Muscle of leg (tissue), 16 donors: ENCODE measurements around the gene RAET1G. TPM values are rescaled to one million over a fixed set of nuclear protein-coding genes. Genes with fewer than 3 reads are reported as not detected.
"Not testable (repeated sequence)": the region's sequence is repeated elsewhere in the genome, so short reads cannot be mapped to it uniquely, and the experiment has no call there.

ENCODE experiments used
- DNase-seq: peaks from one replicate; pipeline ENCODE4 v3.0.0; 2013
- H3K27ac ChIP-seq: one replicate; pipeline ENCODE4 v1.5.1; 2013; ENCODE audit warnings: mild to moderate bottlenecking, low read length, control low read depth
- H3K27me3 ChIP-seq: one replicate; pipeline ENCODE4 v1.6.1; 2013; ENCODE audit warnings: low read length; ENCODE audit not compliant: control insufficient read depth, insufficient read depth
- H3K36me3 ChIP-seq: one replicate; pipeline ENCODE4 v1.6.1; 2013; ENCODE audit warnings: low read length; ENCODE audit not compliant: control insufficient read depth, insufficient read depth
- H3K4me1 ChIP-seq: one replicate; pipeline ENCODE4 v1.6.1; 2013; ENCODE audit warnings: low read length; ENCODE audit not compliant: control insufficient read depth, insufficient read depth
- H3K4me3 ChIP-seq: one replicate; pipeline ENCODE4 v1.5.1; 2013; ENCODE audit warnings: low read length, control low read depth
- H3K9me3 ChIP-seq: replicated peaks from 2 replicates; pipeline ENCODE4 v1.6.1; 2013; ENCODE audit warnings: low read depth, low read length; ENCODE audit not compliant: control insufficient read depth
- WGBS: methylation state at CpG from one replicate; pipeline ENCODE4 v1.1.5; 2013; ENCODE audit warnings: missing lambda C conversion rate; ENCODE audit not compliant: insufficient coverage; 5-methylcytosine and 5-hydroxymethylcytosine counted together
- long read RNA-seq, 11 donors: transcript quantifications; one replicate each; lab custom pipeline, GENCODE V29; 2026
- polyA plus RNA-seq, 8 donors: library from polyadenylated mRNA; unstranded; fragments of 120-200 nt; gene quantifications; one replicate each; pipeline versions ENCODE4 v1.2.1 to v1.2.3, GENCODE V29; 2013; ENCODE audit warnings: inconsistent platforms in 1 of 8, low replicate concordance in 1 of 8; ENCODE audit not compliant: insufficient read length in 8 of 8, insufficient read depth in 1 of 8
- total RNA-seq: library from RNA; stranded (reverse); fragments of 120-200 nt; gene quantifications from one replicate; pipeline ENCODE4 v1.2.4, GENCODE V29; 2013

The RAET1G gene, protein sequence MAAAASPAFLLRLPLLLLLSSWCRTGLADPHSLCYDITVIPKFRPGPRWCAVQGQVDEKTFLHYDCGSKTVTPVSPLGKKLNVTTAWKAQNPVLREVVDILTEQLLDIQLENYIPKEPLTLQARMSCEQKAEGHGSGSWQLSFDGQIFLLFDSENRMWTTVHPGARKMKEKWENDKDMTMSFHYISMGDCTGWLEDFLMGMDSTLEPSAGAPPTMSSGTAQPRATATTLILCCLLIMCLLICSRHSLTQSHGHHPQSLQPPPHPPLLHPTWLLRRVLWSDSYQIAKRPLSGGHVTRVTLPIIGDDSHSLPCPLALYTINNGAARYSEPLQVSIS
- total RNA-seq (0.09 TPM), polyA plus RNA-seq (under 1 TPM in 7 of 8 donors, not detected in 1; 0.13 to 0.27 (median 0.19) TPM)
- long read RNA-seq, donor 1, result 0 reads
- long read RNA-seq, donor 2, result 0 reads
- long read RNA-seq, donor 3, result 0 reads
- long read RNA-seq, donor 4, result 0 reads
- long read RNA-seq, donor 5, result 0 reads
- long read RNA-seq, donor 6, result 0 reads
- long read RNA-seq, donor 7, result 0 reads
- long read RNA-seq, donor 8, result 0 reads
- long read RNA-seq, donor 9, result 0 reads
- long read RNA-seq, donor 10, result 0 reads
- long read RNA-seq, donor 11, result 0 reads

DNA sequence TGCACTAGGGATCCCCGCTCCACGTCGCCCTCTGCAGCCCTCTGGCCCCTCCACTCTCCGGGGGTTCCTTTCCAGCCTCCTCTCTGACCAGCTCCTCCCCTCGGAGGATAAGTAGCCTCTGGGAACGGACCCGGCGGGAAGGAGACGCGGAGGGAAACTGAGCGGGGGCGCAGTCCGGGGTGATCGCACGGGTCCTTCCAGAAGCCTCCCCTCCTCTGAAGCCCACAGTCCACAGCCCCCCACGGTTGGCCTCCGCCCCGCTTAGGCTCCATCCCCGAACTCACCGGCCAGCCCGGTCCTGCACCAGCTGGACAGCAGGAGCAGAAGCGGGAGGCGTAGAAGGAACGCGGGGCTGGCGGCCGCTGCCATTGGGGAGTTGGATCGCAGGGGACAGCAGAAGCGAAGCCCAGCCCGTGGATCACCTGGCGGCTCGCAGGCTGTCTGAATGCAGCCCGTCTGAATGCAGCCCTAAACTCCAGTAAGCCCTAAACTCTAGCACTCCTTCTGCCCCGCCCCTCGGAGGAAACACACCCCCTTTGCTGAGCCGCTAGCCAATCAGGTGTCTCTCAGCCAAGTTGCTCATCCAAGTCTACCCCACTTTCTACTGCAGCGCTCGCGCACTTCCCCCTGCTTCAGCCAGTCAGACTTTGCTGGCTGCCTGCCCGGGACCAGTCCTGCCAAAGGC lies at the start of gene RAET1G:
Gene RAET1G (minus strand): TSS at position 480 of the 685 bp plus-strand sequence. CDS start 111 bp downstream, at position 369.
- H3K27ac ChIP-seq, result no peak within 1 kb of the TSS
- no peaks in the 10 kb centered on the region for H3K36me3 ChIP-seq
- peaks cover 70% of the 10 kb centered on the region for H3K27me3 ChIP-seq
- WGBS, result under 1% methylated on average over 37 of the region's 40 CpGs
- peak; percentile 97 for DNase-seq
- H3K4me1 ChIP-seq, result peaks cover 28% of the 10 kb centered on the region
- no peaks in the 10 kb centered on the region for H3K9me3 ChIP-seq
- peak within 1 kb of the TSS; percentile 44 for H3K4me3 ChIP-seq

DNA sequence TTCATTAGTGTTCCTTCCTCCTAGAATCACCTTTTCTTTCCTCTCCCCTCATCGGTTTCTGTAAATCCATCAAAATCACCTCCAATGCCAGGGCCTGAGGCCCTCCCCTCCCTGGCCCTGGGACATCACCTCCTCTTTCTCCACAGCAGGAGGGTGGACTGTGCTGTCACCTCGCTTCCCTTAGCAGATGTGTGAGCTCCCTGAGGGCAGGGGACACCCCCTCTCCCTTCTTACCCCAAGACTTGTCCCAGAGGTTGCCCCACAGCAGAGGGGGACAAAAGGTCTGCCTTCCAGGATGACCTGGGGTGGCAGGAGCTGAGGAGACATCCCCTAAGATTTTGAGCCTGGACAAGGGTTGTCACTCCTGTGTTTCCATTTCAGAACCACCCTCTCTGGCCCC lies 46.7 kb upstream of the RAET1G start:
- DNase-seq, result no peak
- Histone ChIP-seq H3K9me3 (no peaks in the 10 kb centered on the region), H3K27me3 (peaks cover 82% of the 10 kb centered on the region), H3K36me3 (no peaks in the 10 kb centered on the region), H3K27ac (no peak overlapping the region), H3K4me3 (no peak overlapping the region), H3K4me1 (peaks cover 9% of the 10 kb centered on the region)
- WGBS, result no CpG with 5 or more reads among the region's 2 CpGs

DNA sequence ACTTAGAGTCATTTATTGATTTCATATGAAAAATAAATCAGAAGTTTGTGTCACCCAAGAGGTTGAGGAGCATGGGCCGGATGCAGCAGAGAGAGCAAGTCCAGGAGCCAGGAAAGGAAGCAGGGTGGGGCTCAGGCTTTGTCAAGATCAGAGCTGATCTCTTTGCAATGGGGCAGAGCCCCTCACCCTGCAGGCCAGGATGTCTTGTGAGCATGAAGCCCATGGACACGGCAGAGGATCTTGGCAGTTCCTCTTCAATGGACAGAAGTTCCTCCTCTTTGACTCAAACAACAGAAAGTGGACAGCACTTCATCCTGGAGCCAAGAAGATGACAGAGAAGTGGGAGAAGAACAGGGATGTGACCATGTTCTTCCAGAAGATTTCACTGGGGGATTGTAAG lies 46.0 kb upstream of the RAET1G start:
- Histone ChIP-seq H3K4me1 (peaks cover 16% of the 10 kb centered on the region), H3K27me3 (peaks cover 83% of the 10 kb centered on the region)
- not testable (repeated sequence) for DNase-seq, H3K36me3 ChIP-seq, H3K9me3 ChIP-seq, H3K4me3 ChIP-seq, H3K27ac ChIP-seq
- WGBS, result 60% methylated on average over 1 of the region's 2 CpGs

DNA sequence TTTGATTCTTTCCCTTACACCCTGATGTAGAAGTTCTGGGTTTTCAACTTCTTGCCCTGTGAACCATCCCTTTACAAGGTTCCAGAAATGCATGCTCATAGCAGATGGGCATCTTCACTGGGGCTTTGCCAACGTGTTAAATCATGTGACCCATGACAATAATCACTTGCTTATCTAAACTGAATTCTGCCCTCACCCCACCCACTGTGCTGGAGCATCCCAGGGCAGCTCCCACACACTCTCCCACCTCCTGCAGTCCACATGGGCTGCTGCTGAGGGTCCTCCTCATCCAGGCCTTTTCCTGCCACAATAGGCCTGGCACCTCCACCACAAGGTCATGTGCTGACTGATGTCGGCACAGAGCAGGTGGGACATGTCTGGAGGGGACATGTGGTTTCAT lies 45.1 kb upstream of the RAET1G start:
- not testable (repeated sequence) for H3K4me3 ChIP-seq, H3K9me3 ChIP-seq, DNase-seq, H3K36me3 ChIP-seq, H3K27ac ChIP-seq
- 31% methylated on average over 2 of the region's 2 CpGs for WGBS
- peaks cover 85% of the 10 kb centered on the region for H3K27me3 ChIP-seq
- H3K4me1 ChIP-seq, result peaks cover 24% of the 10 kb centered on the region

DNA sequence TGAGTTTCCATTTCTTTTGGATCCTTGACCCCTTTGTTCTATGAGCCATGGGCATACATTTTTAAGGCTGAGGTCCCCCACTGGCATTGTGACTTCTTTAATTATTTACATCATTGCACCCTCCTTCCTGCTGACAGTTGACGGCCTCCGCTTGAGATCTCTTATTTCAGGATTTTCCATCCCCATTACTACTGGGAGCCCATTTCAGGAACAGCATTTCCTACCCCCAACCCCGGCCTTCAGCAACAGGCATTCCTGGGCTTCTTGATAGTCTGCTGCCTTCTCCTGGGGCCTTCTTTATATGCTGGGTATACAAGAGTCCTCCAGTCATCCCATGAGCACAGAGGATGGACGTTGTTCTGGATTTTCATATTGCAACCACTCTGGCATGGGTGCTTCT lies 44.7 kb upstream of the RAET1G start:
- Histone ChIP-seq H3K27ac (no peak overlapping the region), H3K4me3 (no peak overlapping the region), H3K36me3 (no peaks in the 10 kb centered on the region), H3K4me1 (peaks cover 25% of the 10 kb centered on the region), H3K27me3 (peaks cover 89% of the 10 kb centered on the region), H3K9me3 (no peaks in the 10 kb centered on the region)
- no peak for DNase-seq
- whole genome bisulfite sequencing, result 75% methylated on average over 2 of the region's 4 CpGs

DNA sequence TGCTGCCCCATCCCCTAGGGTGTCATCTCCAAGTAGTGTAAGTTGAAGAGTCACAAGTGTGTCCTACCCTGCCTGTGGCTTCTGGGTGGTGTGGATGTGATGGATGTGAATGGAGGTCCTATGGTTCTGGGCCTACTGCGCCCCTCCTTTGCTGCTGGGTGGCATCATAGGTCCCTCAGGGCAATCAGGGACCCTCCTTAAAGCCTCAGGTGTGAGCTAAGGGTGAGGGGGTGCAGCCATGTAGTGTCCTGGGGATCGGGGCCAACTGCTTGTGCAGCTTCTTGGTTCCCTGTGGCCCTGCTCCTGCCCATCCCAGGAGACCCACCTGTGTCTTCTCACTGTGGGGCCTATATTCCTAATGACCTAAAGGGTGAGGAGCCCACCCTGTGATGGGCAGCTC lies 43.4 kb upstream of the RAET1G start:
- WGBS, result 83% methylated on average over 2 of the region's 2 CpGs
- peaks cover 96% of the 10 kb centered on the region for H3K27me3 ChIP-seq
- DNase-seq, H3K36me3 ChIP-seq, H3K4me3 ChIP-seq, H3K27ac ChIP-seq, H3K9me3 ChIP-seq: not testable (repeated sequence)
- peaks cover 25% of the 10 kb centered on the region for H3K4me1 ChIP-seq

DNA sequence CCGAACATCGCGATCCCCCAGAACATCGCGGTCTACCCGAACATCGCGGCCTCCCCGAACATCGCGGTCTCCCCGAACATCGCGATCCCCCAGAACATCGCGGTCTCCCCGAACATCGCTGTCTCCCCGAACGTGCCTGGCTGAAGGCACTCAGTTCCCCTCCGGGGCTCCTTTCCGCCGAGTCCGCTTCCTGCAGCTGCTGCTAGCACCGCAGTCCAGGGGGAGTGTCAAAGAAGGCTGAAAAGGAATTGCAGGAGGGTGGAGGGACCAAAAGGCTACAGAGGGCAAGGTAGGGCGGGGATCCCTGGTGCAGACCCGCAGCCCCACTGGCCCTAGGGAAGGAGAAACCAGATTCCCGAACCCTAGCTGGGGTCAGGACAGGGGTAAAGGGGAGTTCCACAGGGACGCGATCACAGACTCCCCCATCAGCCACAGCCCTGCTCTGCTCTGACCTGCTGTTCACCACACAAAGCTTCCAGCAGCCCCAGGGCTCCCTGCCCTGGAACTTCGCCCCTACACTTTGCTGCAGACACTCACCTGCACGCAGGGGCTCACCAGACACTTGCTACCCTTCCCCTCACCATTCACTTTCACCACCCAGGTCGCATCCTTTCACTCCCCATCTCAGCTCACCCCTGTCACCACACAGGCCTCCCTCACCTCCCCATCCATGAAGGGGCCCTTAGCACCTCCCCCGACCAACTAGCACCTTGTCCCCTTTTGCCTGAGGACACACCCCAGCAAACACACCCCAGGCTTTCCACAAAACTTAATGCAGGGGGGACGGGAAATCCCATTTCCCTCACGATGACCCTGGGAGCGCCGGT lies 42.5 kb upstream of the RAET1G start:
- under 1% methylated on average over 20 of the region's 38 CpGs for WGBS
- Histone ChIP-seq H3K36me3 (no peaks in the 10 kb centered on the region), H3K27me3 (peaks cover 96% of the 10 kb centered on the region)

DNA sequence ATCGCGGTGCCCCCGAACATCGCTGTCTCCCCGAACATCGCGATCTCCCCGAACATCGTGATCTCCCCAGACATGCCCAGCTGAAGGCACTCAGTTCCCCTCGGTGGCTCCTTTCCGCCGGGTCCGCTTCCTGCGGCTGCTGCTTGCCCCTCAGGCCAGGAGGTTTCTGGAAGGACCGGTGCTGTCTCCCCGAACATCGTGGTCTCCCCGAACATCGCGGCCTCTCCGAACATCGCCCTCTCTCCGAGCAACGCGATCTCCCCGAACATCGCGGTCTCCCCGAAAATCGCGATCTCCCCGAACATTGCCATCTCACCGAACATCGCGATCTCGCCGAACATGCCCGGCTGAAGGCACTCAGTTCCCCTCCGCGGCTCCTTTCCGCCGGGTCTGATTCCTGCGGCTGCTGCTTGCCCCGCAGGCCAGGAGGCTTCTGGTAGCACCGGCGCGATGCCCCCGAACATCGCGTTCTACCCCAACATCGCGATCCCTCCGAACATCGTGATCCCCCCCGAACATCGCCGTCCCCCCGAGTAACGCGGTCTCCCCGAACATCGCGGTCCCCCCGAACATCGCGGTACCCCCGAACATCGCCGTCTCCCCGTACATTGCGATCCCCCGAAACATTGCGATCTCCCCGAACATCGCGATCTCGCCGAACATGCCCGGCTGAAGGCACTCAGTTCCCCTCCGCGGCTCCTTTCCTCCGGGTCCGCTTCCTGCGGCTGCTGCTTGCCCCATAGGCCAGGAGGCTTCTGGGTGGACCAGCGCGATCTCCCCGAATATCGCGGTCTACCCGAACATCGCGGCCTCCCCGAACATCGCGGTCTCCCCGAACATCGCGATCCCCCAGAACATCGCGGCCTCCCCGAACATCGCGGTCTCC lies 41.6 kb upstream of the RAET1G start:
- Histone ChIP-seq H3K9me3 (no peaks in the 10 kb centered on the region), H3K36me3 (no peaks in the 10 kb centered on the region), H3K4me1 (peaks cover 25% of the 10 kb centered on the region), H3K27ac (no peak overlapping the region), H3K4me3 (peak overlapping the region; percentile 39), H3K27me3 (peaks cover 93% of the 10 kb centered on the region)
- DNase-seq, result peak; percentile 34
- under 1% methylated on average over 99 of the region's 103 CpGs for WGBS

More for the DNA sequence above, 42.5 kb upstream of the RAET1G start:
- Histone ChIP-seq H3K27ac (no peak overlapping the region), H3K4me1 (peaks cover 25% of the 10 kb centered on the region), H3K9me3 (no peaks in the 10 kb centered on the region), H3K4me3 (peak overlapping the region; percentile 39)
- DNase-seq, result peak; percentile 53
